Measurements from ENCODE around the gene LETM1. TPM values are rescaled to one million over a fixed set of nuclear protein-coding genes. Genes with fewer than 3 reads are reported as not detected.
"Not testable (repeated sequence)": the region's sequence is repeated elsewhere in the genome, so short reads cannot be mapped to it uniquely, and the experiment has no call there.

Gene LETM1
- total RNA-seq, 4 donors from 2014 or later, result 40.6 to 85.6 (median 72.8) TPM

DNA sequence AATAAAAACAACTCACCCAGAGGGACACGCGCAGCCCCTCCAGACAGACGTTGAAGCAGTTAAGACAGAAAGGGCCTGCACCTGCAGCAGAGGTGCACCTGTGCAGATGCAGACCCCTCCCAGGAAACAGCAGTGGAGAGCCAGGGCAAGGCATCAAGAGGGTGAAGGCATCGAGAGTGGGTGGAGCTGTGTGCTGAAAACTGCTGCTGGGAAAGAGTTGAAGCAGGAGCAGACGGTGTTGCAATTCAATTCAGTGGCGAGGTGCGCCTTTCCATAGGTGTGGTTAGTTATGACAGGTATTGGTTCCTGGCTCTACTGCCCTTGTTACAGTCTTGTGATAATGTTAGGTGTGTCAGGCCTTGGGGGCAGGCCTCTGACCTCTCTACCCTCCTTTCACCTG lies 16.7 kb downstream of the LETM1 start:
- Histone ChIP-seq H3K4me3 (no peak overlapping the region), H3K4me1 (no peaks in the 10 kb centered on the region), H3K9me3 (no peaks in the 10 kb centered on the region), H3K27me3 (no peaks in the 10 kb centered on the region), H3K36me3 (peaks cover 27 to 100% (median 42%) of the 10 kb centered on the region in 3 donors), H3K27ac (peak overlapping the region in 3 of 4 donors; percentile 31 to 59 (median 36))
- intact Hi-C loops (cut with DNase I), result loop anchor here (2.0 kb wide), 1 partner anchor 14 kb away; no protein-coding TSS in a partner anchor
- TF ChIP-seq, protein P1, sequence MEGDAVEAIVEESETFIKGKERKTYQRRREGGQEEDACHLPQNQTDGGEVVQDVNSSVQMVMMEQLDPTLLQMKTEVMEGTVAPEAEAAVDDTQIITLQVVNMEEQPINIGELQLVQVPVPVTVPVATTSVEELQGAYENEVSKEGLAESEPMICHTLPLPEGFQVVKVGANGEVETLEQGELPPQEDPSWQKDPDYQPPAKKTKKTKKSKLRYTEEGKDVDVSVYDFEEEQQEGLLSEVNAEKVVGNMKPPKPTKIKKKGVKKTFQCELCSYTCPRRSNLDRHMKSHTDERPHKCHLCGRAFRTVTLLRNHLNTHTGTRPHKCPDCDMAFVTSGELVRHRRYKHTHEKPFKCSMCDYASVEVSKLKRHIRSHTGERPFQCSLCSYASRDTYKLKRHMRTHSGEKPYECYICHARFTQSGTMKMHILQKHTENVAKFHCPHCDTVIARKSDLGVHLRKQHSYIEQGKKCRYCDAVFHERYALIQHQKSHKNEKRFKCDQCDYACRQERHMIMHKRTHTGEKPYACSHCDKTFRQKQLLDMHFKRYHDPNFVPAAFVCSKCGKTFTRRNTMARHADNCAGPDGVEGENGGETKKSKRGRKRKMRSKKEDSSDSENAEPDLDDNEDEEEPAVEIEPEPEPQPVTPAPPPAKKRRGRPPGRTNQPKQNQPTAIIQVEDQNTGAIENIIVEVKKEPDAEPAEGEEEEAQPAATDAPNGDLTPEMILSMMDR (IDR thresholded peaks at IDR 0.05), result no peak
- no peak for TF ChIP-seq POLR2A (IDR thresholded peaks at IDR 0.05)
- DNase-seq, result no peak
- WGBS, 2 donors, result 70 to 71% methylated on average over 7 of the region's 7 CpGs

DNA sequence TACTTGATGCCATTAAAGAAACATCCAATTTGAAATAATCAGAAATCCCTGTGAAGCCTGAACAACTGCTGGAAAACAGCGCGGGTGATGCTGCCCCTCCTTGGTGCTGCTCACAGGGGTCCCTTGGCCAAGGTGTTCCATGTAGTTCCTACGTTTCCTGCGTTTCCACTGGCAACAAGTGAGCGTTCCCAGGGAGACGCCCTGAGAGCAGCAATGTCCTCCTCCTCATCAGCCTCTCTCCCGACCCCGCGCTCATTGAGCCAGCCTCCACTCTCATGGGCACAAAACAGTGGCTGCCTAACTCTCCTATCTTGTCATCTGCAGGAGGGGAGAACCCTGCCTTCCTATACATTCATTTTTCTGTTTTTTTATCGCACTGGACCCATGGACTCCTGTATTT lies 18.9 kb downstream of the LETM1 start:
- no peak for TF ChIP-seq POLR2A (IDR thresholded peaks at IDR 0.05)
- TF ChIP-seq, protein P1 (IDR thresholded peaks at IDR 0.05), result no peak
- peaks cover 43 to 100% (median 51%) of the 10 kb centered on the region in 3 donors for H3K36me3 ChIP-seq
- no peaks in the 10 kb centered on the region for H3K9me3 ChIP-seq
- no peak overlapping the region for H3K4me3 ChIP-seq
- H3K27ac ChIP-seq, result no peak overlapping the region
- 83 to 95% methylated on average over 10 of the region's 10 CpGs for WGBS, 2 donors
- no peaks in the 10 kb centered on the region for H3K4me1 ChIP-seq
- no peaks in the 10 kb centered on the region for H3K27me3 ChIP-seq
- intact Hi-C loops (cut with DNase I), result no loop called here
- no peak for DNase-seq

DNA sequence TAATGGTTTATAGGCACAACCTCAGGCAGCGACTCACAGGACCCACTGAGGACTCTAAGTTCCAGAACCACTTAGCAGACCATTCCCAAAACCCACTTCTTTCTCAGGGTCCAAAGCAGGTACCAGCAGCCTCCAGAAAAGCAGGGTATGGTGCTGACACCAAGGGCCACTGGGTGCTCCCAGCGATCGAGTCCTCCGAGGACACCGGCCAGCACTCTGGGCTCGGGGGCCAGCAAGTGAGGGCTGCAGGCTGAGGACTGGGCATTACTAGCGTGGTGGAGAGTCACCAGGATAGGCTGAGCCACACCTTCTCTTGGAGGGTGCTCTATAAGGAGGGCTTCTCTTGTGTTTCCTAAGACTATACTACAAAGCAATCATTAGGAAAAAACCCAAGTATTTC lies 19.3 kb downstream of the LETM1 start:
- Histone ChIP-seq H3K36me3 (peaks cover 44 to 100% (median 52%) of the 10 kb centered on the region in 3 donors), H3K9me3 (no peaks in the 10 kb centered on the region), H3K4me1 (no peaks in the 10 kb centered on the region), H3K27ac (no peak overlapping the region), H3K27me3 (no peaks in the 10 kb centered on the region), H3K4me3 (no peak overlapping the region)
- 89 to 92% methylated on average over 4 to 7 of the region's 7 CpGs for WGBS, 2 donors
- TF ChIP-seq POLR2A (IDR thresholded peaks at IDR 0.05), result no peak
- intact Hi-C loops (cut with DNase I), result no loop called here
- no peak for DNase-seq

DNA sequence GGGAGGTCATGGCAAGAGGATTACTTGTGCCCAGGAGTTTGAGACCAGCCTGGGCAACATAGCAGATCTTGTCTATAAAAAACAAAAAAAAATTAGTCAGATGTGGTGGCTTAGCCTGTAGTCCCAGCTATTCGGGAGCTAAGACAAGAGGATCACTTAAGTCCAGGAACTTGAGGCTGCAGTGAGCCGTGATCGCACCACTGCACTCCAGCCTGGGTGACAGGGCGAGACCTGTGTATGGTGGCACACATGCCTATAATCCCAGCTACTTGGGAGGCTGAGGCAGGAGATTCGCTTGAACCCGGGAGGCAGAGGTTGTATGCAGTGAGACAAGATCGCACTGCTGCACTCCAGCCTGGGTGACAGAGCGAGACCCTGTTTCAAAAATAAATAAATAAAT lies 20.1 kb downstream of the LETM1 start:
- H3K36me3 ChIP-seq, result peaks cover 44 to 100% (median 53%) of the 10 kb centered on the region in 3 donors
- H3K4me3 ChIP-seq; H3K27ac ChIP-seq; DNase-seq; intact Hi-C loops (cut with DNase I); H3K9me3 ChIP-seq; H3K27me3 ChIP-seq; H3K4me1 ChIP-seq: not testable (repeated sequence)
- 90 to 91% methylated on average over 7 to 8 of the region's 8 CpGs for WGBS, 2 donors

DNA sequence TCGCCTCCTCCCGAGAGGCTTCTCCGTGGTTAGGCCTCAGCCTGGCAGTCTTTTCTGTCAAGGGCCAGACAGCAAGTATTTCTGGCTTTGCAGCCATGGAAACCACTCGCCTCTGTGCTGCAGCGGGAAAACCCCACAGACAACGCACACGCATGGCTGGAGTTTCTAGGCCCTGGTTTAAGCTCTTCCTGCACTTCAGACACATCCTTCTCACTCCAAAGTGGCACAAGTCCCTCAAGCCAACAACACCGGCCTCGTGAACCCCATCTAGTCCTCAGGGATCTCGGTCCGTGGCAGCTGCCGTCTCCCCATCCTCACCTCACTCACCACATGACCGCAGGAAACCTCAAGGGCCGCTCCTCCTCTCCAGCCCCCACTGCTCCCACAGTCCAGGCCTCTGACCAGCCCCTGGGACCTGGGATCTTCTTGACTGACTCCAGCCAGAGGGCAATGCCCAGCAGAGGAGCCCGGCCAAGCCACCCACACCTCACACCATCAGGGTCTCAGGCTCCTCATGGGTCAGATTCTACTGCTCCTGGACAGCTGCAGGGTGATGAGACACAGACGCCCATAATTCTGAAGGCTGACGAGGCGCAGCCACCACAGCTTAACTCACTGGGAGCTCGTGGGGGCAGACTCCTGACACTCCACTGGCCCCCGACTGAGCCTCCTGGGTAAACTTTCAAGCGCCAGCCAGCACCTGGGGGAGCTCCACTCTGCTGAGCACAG lies 21.7 kb downstream of the LETM1 start:
- Histone ChIP-seq H3K36me3 (peaks cover 44 to 100% (median 50%) of the 10 kb centered on the region in 3 donors), H3K27ac (no peak overlapping the region), H3K4me1 (no peaks in the 10 kb centered on the region), H3K4me3 (no peak overlapping the region), H3K27me3 (no peaks in the 10 kb centered on the region), H3K9me3 (no peaks in the 10 kb centered on the region)
- no peak for TF ChIP-seq POLR2A (IDR thresholded peaks at IDR 0.05)
- TF ChIP-seq, protein P1 (IDR thresholded peaks at IDR 0.05), result no peak
- 80 to 81% methylated on average over 11 to 13 of the region's 21 CpGs for WGBS, 2 donors
- no peak for DNase-seq
- intact Hi-C loops (cut with DNase I), result no loop called here

DNA sequence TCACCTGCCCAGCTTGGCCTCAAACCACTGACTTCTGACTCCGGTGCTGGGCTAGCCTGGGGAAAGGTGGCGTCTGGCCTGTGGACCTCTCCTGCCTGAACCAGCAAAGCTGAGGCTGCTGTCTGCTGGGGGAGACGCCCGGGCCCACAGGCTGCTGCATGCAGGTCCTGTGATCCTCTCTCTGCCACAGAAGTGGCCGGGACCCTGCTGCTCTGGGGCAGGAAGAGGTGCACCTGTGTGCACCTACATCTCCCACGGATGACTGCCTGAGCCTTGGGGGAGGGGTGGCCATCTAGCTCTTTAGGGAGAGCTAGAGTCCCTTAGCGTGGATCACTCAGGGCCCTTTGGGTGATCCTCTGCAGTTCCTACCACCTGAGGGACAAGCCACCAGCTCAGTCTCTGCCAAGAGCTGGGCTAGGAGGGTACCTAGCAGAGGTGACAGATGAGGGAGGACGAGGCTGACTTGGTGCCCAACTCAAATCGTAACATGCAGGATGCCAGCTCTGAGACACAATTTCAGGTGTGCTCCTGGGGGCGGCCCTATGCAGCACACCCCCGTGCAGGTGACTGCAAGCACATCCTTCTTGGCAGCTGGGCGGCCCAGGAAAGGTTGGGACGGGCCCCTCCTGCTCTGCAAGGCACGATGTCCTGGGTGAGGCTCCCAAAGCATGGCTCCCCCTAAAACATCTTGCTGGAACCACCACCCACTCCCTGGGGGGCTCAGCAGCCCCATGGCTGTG lies 22.5 kb downstream of the LETM1 start:
- WGBS, 2 donors, result 50% methylated on average over 1 of the region's 14 CpGs; no CpG with 5 or more reads in 1 of the 2 donors
- DNase-seq, result no peak
- Histone ChIP-seq H3K27ac (no peak overlapping the region), H3K27me3 (no peaks in the 10 kb centered on the region), H3K36me3 (peaks cover 44 to 94% (median 45%) of the 10 kb centered on the region in 3 donors), H3K4me3 (no peak overlapping the region), H3K9me3 (no peaks in the 10 kb centered on the region), H3K4me1 (no peaks in the 10 kb centered on the region)
- intact Hi-C loops (cut with DNase I), result no loop called here
- TF ChIP-seq, protein P1 (IDR thresholded peaks at IDR 0.05), result no peak
- TF ChIP-seq POLR2A (IDR thresholded peaks at IDR 0.05), result no peak
